Renal cortical epithelial cell (primary cell): ENCODE data around the gene DNAH9. TPM values are rescaled to one million over a fixed set of nuclear protein-coding genes. Genes with fewer than 3 reads are reported as not detected.

ENCODE experiments used
- DNase-seq: peaks from one replicate; pipeline ENCODE4 v3.0.0-alpha.2; 2011; ENCODE audit warnings: low read depth
- total RNA-seq: library from RNA; depleted of rRNA; stranded (reverse); fragments of >200 nt; gene quantifications from 2 replicates; pipeline ENCODE4 v1.2.3, GENCODE V29; 2014

DNAH9 gene
- total RNA-seq, 1 donor from 2014 or later = 0.55 TPM

DNA sequence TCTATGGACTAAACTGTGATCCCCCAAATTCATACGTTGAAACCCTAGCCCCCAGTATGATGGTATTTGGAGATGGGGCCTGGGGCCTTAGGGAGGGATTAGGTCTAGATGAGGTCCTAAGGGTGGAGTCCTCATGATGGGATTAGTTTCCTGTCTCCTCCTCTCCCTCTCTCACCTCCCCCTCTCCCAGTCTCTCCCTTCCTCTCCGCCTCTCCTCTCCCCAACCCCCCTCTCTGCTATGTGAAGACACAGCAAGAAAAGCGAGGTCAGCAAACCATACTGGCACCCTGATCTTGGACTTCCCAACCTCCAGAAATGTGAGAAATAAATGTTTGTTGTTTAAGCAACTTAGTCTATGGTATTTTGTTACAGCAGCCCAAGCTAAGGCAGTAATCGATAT is 383.6 kb downstream of the DNAH9 start:
- no peak for DNase-seq

DNA sequence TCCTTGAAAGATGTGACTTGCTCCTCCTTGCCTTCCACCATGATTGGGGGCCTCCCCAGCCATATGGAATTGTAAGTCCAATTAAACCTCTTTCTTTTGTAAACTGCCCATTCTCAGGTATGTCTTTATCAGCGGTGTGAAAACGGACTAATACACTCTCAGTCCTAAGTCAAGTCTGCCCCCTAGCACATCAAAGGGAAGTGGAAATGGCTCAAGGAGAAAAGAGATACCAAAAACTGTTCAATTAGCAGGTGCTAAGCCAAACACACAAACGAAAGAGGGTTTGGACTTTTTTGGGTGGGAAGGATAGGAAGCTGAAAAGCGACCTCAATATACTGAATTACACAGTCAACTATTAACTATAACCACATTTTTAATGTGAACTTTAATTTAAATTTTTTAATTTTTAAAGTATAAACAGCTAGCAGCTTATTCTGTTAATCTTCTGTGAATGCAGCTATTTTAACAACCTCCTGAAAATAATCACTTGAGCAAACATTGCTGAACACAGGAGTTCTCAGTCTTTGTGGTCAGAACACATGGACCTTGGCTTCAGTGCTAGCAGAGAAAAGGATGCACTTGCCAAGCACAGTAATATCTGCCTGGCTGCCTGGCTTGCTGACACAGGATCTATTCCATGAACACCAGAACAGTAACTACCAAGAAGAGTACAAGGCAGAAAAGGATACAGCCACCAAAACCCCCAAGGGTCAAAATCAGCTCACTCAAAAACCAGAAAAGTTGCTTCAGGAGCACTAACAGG is 388.1 kb downstream of the DNAH9 start:
- no peak for DNase-seq

DNA sequence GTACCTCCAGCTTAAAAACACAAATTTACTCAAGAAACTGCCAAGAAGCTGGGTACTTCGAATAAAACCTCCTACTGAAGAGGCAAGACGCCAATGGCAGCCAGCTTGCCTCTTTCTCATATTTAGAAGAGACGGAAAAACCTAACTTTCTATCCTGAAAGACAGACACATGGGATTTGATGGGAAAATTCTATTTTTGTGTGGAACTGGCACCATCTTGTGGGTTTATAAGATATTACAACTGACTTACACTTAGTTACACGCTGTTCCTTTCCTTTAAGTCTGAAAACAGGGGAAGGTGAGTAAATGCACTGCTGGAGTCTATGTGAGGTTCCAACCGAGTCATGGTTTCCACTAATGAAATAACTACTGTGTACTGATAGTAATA is 388.7 kb downstream of the DNAH9 start:
- DNase-seq = peak; percentile 62

DNA sequence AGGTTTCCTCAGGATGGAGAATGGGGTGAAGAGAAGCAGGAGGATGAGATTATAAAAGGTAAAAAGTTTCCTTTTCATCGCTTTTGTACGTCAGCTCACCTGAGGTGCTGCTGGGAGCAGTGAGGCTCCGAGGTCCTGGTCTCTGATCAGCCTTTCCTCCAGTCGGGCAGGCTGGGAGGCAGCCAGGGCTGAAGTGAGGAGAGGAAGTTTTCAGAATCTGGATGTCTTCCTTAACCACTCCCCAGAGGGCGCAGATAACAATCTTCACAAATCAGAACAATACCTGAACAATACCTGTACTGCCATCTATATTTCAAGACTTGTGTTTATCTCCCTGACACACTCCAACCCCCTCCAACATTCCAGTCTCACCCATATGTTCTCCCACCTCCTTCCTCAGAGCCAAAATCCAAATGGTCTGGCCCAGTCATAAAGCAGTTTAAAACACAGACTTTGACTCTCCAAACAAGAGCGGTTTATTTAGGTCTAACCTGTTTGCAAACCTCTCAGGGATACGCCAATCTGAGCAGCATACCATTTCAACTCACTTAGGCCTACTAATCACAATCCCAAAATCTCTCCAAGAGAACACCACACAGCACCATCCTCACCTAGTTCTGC is 392.2 kb downstream of the DNAH9 start:
- no peak for DNase-seq

DNA sequence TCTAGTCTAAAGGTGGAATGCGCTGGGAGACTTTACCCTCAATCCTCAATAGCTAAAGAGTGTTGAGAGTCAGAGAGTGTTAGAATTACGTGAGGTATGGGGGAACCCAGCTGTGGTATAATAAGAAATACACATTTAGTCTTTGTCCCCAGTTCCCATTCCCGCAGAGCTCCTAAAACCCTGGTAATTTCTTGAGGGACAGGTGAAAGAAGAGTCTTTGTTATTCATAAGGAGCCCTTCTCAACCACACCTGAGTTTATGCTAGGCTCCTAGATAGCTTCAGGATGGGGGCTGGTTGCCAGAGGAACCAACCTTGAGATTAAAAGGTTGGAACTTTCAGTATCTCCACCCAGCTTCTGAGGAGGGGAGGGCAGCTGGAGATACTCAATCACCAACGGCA is 393.2 kb downstream of the DNAH9 start:
- no peak for DNase-seq

DNA sequence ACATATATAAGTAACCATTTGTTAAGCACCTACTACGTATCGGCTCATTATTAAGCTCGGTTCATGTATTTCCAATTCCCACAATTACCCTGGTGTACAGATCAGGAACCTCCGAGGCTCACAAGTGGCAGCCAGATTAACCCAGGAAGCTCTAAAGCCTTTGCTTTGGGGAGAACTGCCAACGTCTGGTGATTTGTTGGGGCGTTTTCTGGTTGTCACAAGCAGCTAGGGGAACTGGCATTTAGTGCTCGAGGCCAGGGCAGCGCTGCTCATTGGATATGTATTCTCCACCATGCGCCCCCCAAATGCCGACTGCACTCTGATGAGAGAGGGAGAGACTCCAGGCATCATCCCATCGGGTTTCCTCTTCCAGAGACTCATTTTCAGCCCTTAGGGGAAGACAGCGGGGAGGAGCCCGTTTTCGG is 398.5 kb downstream of the DNAH9 start:
- DNase-seq = peak; percentile 32

DNA sequence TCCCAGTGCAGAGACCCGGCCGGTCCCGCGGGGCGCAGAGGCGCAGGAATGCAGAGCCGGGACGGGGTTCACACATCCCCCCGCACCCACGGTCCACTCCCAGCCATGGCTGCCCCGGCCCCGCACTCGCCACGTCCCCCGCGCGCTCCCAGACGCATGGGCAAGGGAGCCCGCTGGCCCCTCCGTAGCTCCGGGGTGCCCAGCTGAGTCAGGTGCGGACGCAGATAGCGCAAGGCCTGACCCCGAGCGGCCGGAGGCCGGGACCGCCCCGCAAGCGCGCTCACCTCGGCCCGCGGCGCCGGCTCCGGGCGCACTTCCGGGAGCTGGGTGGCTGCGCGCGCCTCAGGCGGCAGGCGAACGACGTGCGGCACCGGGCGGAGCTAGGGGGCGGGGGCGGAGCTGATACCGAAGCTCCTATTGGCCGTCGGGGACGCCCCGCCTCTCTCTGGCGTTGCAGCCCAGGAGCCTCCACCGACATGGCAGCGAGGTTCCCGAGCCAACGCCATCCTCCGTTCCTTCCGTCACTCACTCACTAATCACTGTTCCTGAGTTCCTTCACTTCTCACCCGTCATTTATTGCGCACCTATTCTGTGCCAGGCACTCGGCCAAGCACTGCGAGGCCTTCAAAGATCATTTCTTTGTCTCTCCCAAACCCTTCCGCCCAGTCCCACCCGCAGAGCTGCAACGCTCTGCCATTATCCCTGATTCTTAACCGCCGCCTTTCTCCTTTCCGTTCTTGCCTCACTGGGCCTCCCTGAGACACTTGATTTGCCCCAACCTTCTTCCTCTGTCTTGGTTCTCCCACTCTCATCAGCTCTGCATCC is 399.1 kb downstream of the DNAH9 start, which contains the start of gene ZNF18:
Gene ZNF18, minus strand, starts transcription at position 329 of the 825 bp plus-strand sequence. CDS start 4,646 bp downstream, outside the sequence.
- DNase-seq = peak; percentile 80

DNA sequence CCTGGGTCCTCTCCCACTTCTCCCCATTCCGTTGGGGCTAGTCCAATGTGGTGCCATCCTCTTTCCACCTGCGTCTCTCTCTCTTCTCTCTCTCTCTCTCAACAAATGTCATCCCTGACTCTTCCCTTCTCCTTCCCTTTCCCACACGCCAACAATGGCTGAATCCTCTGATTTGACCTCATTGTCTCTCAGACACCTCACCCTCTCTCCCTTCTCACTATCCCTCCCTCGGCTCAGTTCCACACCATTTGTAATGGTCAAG is 399.6 kb downstream of the DNAH9 start:
- no peak for DNase-seq

DNA sequence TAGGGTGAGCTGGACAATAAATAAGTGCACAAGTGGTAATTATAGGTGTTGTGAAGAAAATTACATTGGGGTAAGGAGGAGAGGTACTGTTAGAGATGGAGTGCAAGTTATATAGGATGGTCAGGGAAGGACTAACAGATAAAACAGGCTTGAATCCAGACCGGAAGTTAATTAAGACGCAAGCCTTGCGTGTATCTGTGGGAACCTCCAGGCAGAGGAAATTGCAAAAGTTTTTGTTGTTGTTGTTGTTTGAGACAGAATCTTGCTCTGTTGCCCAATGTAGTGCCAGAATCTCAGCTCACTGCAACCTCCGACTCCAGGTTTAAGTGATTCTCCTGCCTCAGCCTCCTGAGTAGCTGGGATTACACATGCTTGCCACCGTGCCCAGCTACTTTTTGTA is 401.4 kb downstream of the DNAH9 start:
- no peak for DNase-seq

DNA sequence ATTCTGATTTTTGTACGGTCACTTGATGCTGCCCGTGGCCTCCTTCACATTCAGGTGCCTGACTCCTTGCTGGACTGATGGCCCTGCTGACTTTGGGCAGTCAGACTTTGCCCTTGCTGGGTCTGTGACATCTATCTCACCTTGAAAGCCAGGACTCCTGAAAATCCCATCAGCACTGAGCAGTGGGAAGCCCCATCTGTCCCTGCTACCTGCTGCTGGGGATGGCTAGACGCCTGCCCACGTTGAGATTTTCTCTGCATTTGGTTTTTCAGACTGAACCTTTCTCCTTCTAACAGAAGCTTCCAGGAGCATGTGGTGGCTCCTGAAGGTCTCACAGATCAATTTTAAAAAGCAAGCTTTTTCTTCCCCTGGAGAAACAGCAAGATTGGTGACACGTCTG is 409.2 kb downstream of the DNAH9 start:
- DNase-seq = no peak
